Mesendoderm (in vitro differentiated cells): Measurements from ENCODE around the gene CYP2W1.

Experiments used
- DNase-seq: peaks from one replicate; pipeline ENCODE4 v3.0.0; 2013
- H2AK5ac ChIP-seq: 2 replicates; pipeline ENCODE4 v1.6.1; 2013; ENCODE audit warnings: low read length, inconsistent platforms
- H2BK120ac ChIP-seq: 2 replicates; pipeline ENCODE4 v1.6.1; 2013; ENCODE audit warnings: low read depth, mild to moderate bottlenecking, low read length, moderate library complexity, mixed read lengths
- H2BK15ac ChIP-seq: replicated peaks from 2 replicates; pipeline ENCODE4 v1.6.1; 2013; ENCODE audit warnings: low read depth, mild to moderate bottlenecking, moderate library complexity
- H2BK5ac ChIP-seq: 2 replicates; pipeline ENCODE4 v1.6.1; 2013; ENCODE audit warnings: low read length, inconsistent platforms
- H3K18ac ChIP-seq: 2 replicates; pipeline ENCODE4 v1.6.1; 2013; ENCODE audit warnings: mild to moderate bottlenecking, low read length, mixed read lengths
- H3K23ac ChIP-seq: one replicate; pipeline ENCODE4 v1.6.1; 2013; ENCODE audit warnings: low read length
- H3K27ac ChIP-seq: 2 replicates; pipeline ENCODE4 v1.5.1; 2013; ENCODE audit warnings: low read depth, mild to moderate bottlenecking, inconsistent platforms, low read length, moderate library complexity
- H3K27me3 ChIP-seq: 2 replicates; pipeline ENCODE4 v1.6.1; 2013; ENCODE audit warnings: low read length, control low read depth, mild to moderate bottlenecking, inconsistent platforms; ENCODE audit not compliant: insufficient read depth, poor library complexity
- H3K36me3 ChIP-seq: 2 replicates; pipeline ENCODE4 v1.6.1; 2013; ENCODE audit warnings: low read length, inconsistent platforms; ENCODE audit not compliant: control insufficient read depth, insufficient read depth
- H3K4ac ChIP-seq: one replicate; pipeline ENCODE4 v1.6.1; 2013; ENCODE audit warnings: low read depth, mild to moderate bottlenecking, low read length, moderate library complexity
- H3K4me1 ChIP-seq: 2 replicates; pipeline ENCODE4 v1.6.1; 2013; ENCODE audit warnings: low read depth, low read length, inconsistent platforms; ENCODE audit not compliant: control insufficient read depth
- H3K4me2 ChIP-seq: 2 replicates; pipeline ENCODE4 v1.6.1; 2013; ENCODE audit warnings: low read length
- H3K4me3 ChIP-seq: 2 replicates; pipeline ENCODE4 v1.5.1; 2013; ENCODE audit warnings: mild to moderate bottlenecking, low read length
- H3K56ac ChIP-seq: one replicate; pipeline ENCODE4 v1.6.1; 2013; ENCODE audit warnings: low read length
- H3K79me1 ChIP-seq: 2 replicates; pipeline ENCODE4 v1.6.1; 2013; ENCODE audit warnings: low read length, inconsistent platforms
- H3K79me2 ChIP-seq: 2 replicates; pipeline ENCODE4 v1.6.1; 2013; ENCODE audit warnings: mild to moderate bottlenecking, low read length; ENCODE audit not compliant: control insufficient read depth, insufficient read depth
- H3K9ac ChIP-seq: 2 replicates; pipeline ENCODE4 v1.6.1; 2013; ENCODE audit warnings: low read length, inconsistent platforms
- H4K5ac ChIP-seq: one replicate; pipeline ENCODE4 v1.6.1; 2013; ENCODE audit warnings: low read length
- H4K8ac ChIP-seq: one replicate; pipeline ENCODE4 v1.6.1; 2013; ENCODE audit warnings: low read depth, mild to moderate bottlenecking, control low read depth, low read length, moderate library complexity
- WGBS: extraction: QIAGEN DNeasy Blood & Tissue Kit; methylation state at CpG from one replicate; pipeline ENCODE4 v1.1.7; 2013; ENCODE audit warnings: low lambda C conversion rate, missing lambda C conversion rate; ENCODE audit not compliant: insufficient coverage; ENCODE audit errors: extremely low coverage; 5-methylcytosine and 5-hydroxymethylcytosine counted together

CYP2W1 gene

GRCh38 chr7:981793-982510 is 1.0 kb upstream of the CYP2W1 start:
- H3K79me2 ChIP-seq, result no peaks in the 10 kb centered on the region
- H4K5ac ChIP-seq, result no peak overlapping the region
- DNase-seq, result no peak
- no peak overlapping the region for H3K9ac ChIP-seq
- H3K4me1 ChIP-seq, result no peaks in the 10 kb centered on the region
- H3K79me1 ChIP-seq, result no peaks in the 10 kb centered on the region
- H2BK120ac ChIP-seq, result no peak overlapping the region
- H3K4me2 ChIP-seq, result no peak overlapping the region
- WGBS, result no CpG with 5 or more reads among the region's 19 CpGs
- no peak overlapping the region for H3K18ac ChIP-seq
- no peak overlapping the region for H3K4ac ChIP-seq
- no peak overlapping the region for H4K8ac ChIP-seq
- no peak overlapping the region for H3K23ac ChIP-seq
- no peak overlapping the region for H3K27ac ChIP-seq
- H3K56ac ChIP-seq, result no peak overlapping the region
- no peak overlapping the region for H3K4me3 ChIP-seq
- no peak overlapping the region for H2AK5ac ChIP-seq
- no peaks in the 10 kb centered on the region for H3K36me3 ChIP-seq
- H3K27me3 ChIP-seq, result no peaks in the 10 kb centered on the region
- H2BK15ac ChIP-seq, result no peak overlapping the region
- no peak overlapping the region for H2BK5ac ChIP-seq

GRCh38 chr7:982511-983003 is 424 bp upstream of the CYP2W1 start:
- WGBS, result no CpG with 5 or more reads among the region's 10 CpGs

GRCh38 chr7:983616-984071 is 663 bp downstream of the CYP2W1 start:
- Histone ChIP-seq H3K9ac (no peak overlapping the region), H3K56ac (no peak overlapping the region), H3K4ac (no peak overlapping the region), H2BK15ac (no peak overlapping the region), H3K36me3 (no peaks in the 10 kb centered on the region), H3K4me3 (no peak overlapping the region), H2AK5ac (no peak overlapping the region), H3K79me1 (no peaks in the 10 kb centered on the region), H4K8ac (no peak overlapping the region), H4K5ac (no peak overlapping the region), H3K23ac (no peak overlapping the region), H3K4me2 (no peak overlapping the region), H2BK120ac (no peak overlapping the region), H3K27me3 (no peaks in the 10 kb centered on the region), H3K79me2 (no peaks in the 10 kb centered on the region), H3K18ac (no peak overlapping the region), H3K4me1 (no peaks in the 10 kb centered on the region), H3K27ac (no peak overlapping the region), H2BK5ac (no peak overlapping the region)
- WGBS, result no CpG with 5 or more reads among the region's 20 CpGs
- DNase-seq, result no peak

More at GRCh38 chr7:982511-983003, 424 bp upstream of the CYP2W1 start:
- no peak for DNase-seq
- no peak overlapping the region for H2BK120ac ChIP-seq
- H4K8ac ChIP-seq, result no peak overlapping the region
- H3K27me3 ChIP-seq, result no peaks in the 10 kb centered on the region
- H3K4me3 ChIP-seq, result no peak overlapping the region
- H3K27ac ChIP-seq, result no peak overlapping the region
- no peaks in the 10 kb centered on the region for H3K4me1 ChIP-seq
- H2BK5ac ChIP-seq, result no peak overlapping the region
- H3K9ac ChIP-seq, result no peak overlapping the region
- no peak overlapping the region for H3K18ac ChIP-seq
- no peak overlapping the region for H2BK15ac ChIP-seq
- H3K79me1 ChIP-seq, result no peaks in the 10 kb centered on the region
- H3K4me2 ChIP-seq, result no peak overlapping the region
- no peak overlapping the region for H3K23ac ChIP-seq
- no peaks in the 10 kb centered on the region for H3K36me3 ChIP-seq
- no peaks in the 10 kb centered on the region for H3K79me2 ChIP-seq
- H2AK5ac ChIP-seq, result no peak overlapping the region
- no peak overlapping the region for H3K4ac ChIP-seq
- no peak overlapping the region for H4K5ac ChIP-seq
- no peak overlapping the region for H3K56ac ChIP-seq

- Histone ChIP-seq H3K4me2 (no peak overlapping the region), H3K79me2 (no peaks in the 10 kb centered on the region), H3K27me3 (no peaks in the 10 kb centered on the region), H3K18ac (no peak overlapping the region), H2BK120ac (no peak overlapping the region), H3K4me3 (no peak overlapping the region), H3K79me1 (no peaks in the 10 kb centered on the region), H2BK15ac (no peak overlapping the region), H3K9ac (no peak overlapping the region), H2BK5ac (no peak overlapping the region), H3K36me3 (no peaks in the 10 kb centered on the region), H4K5ac (no peak overlapping the region), H3K4ac (no peak overlapping the region), H3K4me1 (no peaks in the 10 kb centered on the region), H3K56ac (no peak overlapping the region), H3K27ac (no peak overlapping the region), H4K8ac (no peak overlapping the region), H3K23ac (no peak overlapping the region), H2AK5ac (no peak overlapping the region)
- WGBS, result no CpG with 5 or more reads among the region's 39 CpGs
- DNase-seq, result no peak
These were observed 1.6 kb downstream of the CYP2W1 start for GRCh38 chr7:984361-985126.

GRCh38 chr7:985127-985416 is 2.1 kb downstream of the CYP2W1 start:
- WGBS, result no CpG with 5 or more reads among the region's 16 CpGs

More at GRCh38 chr7:985127-985416, 2.1 kb downstream of the CYP2W1 start:
- Histone ChIP-seq H4K8ac (no peak overlapping the region), H3K79me2 (no peaks in the 10 kb centered on the region), H3K27me3 (no peaks in the 10 kb centered on the region), H2BK120ac (no peak overlapping the region), H3K79me1 (no peaks in the 10 kb centered on the region), H4K5ac (no peak overlapping the region), H3K27ac (no peak overlapping the region), H2BK15ac (no peak overlapping the region), H3K4ac (no peak overlapping the region), H3K4me3 (no peak overlapping the region), H3K23ac (no peak overlapping the region), H3K36me3 (no peaks in the 10 kb centered on the region), H2AK5ac (no peak overlapping the region), H3K9ac (no peak overlapping the region), H3K4me1 (no peaks in the 10 kb centered on the region), H2BK5ac (no peak overlapping the region), H3K56ac (no peak overlapping the region), H3K4me2 (no peak overlapping the region), H3K18ac (no peak overlapping the region)
- DNase-seq, result no peak
